PC-3 (cell line): ENCODE results near the gene CD40. TPM values are rescaled to one million over a fixed set of nuclear protein-coding genes. Genes with fewer than 3 reads are reported as not detected.

Experiments used
- ATAC-seq: fragments of 200-7000 bp; cut with Tn5 transposase; 2 replicates; pipeline ENCODE4 v1.9.1; 2020; ENCODE audit warnings: mild to moderate bottlenecking, moderate library complexity
- BruUV-seq: library from RNA; stranded (reverse); fragments of 400-500 nt; replicated peaks from 2 replicates; lab custom pipeline; 2021; lab: Mats Ljungman, UMichigan
- CTCF ChIA-PET: fragments of 300-600 bp; sonication (Branson Sonifier 250); formaldehyde crosslinking; loops from one replicate; lab custom pipeline; 2022; ENCODE audit warnings: antibody characterized with exemption; lab: Charles Lee
- POLR2A ChIA-PET: fragments of 300-600 bp; sonication (Branson Sonifier 250); formaldehyde crosslinking; loops from one replicate; lab custom pipeline; 2022; ENCODE audit warnings: antibody characterized with exemption; ENCODE audit not compliant: unreplicated experiment; lab: Charles Lee
- DNase-seq: peaks from one replicate; pipeline ENCODE4 v3.0.0-alpha.2; 2015
- H2AFZ ChIP-seq: fragments of 300-600 bp; sonication (generic); 2 replicates; pipeline ENCODE4 v1.6.0; 2016; ENCODE audit warnings: antibody characterized with exemption, low read length
- H3F3A ChIP-seq: fragments of 300-600 bp; sonication (generic); one replicate; pipeline ENCODE4 v1.6.0; 2017; ENCODE audit warnings: antibody characterized with exemption, low read length, control low read depth, mild to moderate bottlenecking; ENCODE audit not compliant: unreplicated experiment
- H3K27ac ChIP-seq: fragments of 300-600 bp; sonication (generic); 2 replicates; pipeline ENCODE4 v1.5.1; 2016; ENCODE audit warnings: mild to moderate bottlenecking, low read length
- H3K27me3 ChIP-seq: fragments of 300-600 bp; sonication (generic); 2 replicates; pipeline ENCODE4 v1.6.1; 2016; ENCODE audit warnings: low read length, mixed read lengths
- H3K36me3 ChIP-seq: fragments of 300-600 bp; sonication (generic); 2 replicates; pipeline ENCODE4 v1.6.1; 2016; ENCODE audit warnings: low read depth, mixed run types, low read length, mixed read lengths
- H3K4me1 ChIP-seq: fragments of 300-600 bp; sonication (generic); 2 replicates; pipeline ENCODE4 v1.5.1; 2016; ENCODE audit warnings: low read length; ENCODE audit not compliant: insufficient read depth
- H3K4me2 ChIP-seq: fragments of 300-600 bp; sonication (generic); 2 replicates; pipeline ENCODE4 v1.6.0; 2016; ENCODE audit warnings: low read length
- H3K4me3 ChIP-seq: fragments of 300-600 bp; sonication (generic); 2 replicates; pipeline ENCODE4 v1.5.1; 2016; ENCODE audit warnings: mild to moderate bottlenecking, low read length, mixed read lengths
- H3K79me2 ChIP-seq: fragments of 300-600 bp; sonication (generic); 2 replicates; pipeline ENCODE4 v1.6.1; 2017; ENCODE audit warnings: low read length, mixed read lengths
- H3K9ac ChIP-seq: fragments of 300-600 bp; sonication (generic); 2 replicates; pipeline ENCODE4 v1.6.0; 2016; ENCODE audit warnings: mild to moderate bottlenecking, low read length
- H3K9me2 ChIP-seq: fragments of 300-600 bp; sonication (generic); replicated peaks from 2 replicates; pipeline ENCODE4 v1.6.1; 2016; ENCODE audit warnings: mixed run types, low read length, mixed read lengths
- H3K9me3 ChIP-seq: fragments of 300-600 bp; sonication (generic); 2 replicates; pipeline ENCODE4 v1.6.1; 2016; ENCODE audit warnings: low read length, mixed read lengths
- H4K20me1 ChIP-seq: fragments of 300-600 bp; sonication (generic); 2 replicates; pipeline ENCODE4 v1.6.1; 2016; ENCODE audit warnings: low read length, mixed read lengths
- CTCF ChIP-seq: fragments of 300-600 bp; sonication (generic); conservative IDR thresholded peaks from 2 replicates; pipeline ENCODE4 v1.5.1; 2017; ENCODE audit warnings: antibody characterized with exemption, low read depth, mild to moderate bottlenecking, low read length
- EZH2 ChIP-seq: fragments of 300-600 bp; sonication (generic); IDR thresholded peaks from one replicate; pipeline ENCODE4 v1.6.1; 2017; ENCODE audit warnings: antibody characterized with exemption, mild to moderate bottlenecking, low read length; ENCODE audit not compliant: unreplicated experiment
- EZH2phosphoT487 ChIP-seq: fragments of 300-600 bp; sonication (generic); IDR thresholded peaks from 2 replicates; pipeline ENCODE4 v1.6.1; 2018; ENCODE audit warnings: mild to moderate bottlenecking, antibody characterized with exemption, low read length, borderline replicate concordance
- intact Hi-C: fragments of 100-400 bp; cut with micrococcal nuclease; formaldehyde crosslinking; loops from 2 replicates; pipeline ENCODE4 v1.9.0; 2023
- total RNA-seq: library from RNA; depleted of rRNA; stranded (reverse); fragments of >200 nt; gene quantifications from 2 replicates; pipeline ENCODE4 v1.2.3, GENCODE V29; 2014

Gene CD40
- total RNA-seq, 1 experiment from 2014 or later: 4.6 TPM

DNA sequence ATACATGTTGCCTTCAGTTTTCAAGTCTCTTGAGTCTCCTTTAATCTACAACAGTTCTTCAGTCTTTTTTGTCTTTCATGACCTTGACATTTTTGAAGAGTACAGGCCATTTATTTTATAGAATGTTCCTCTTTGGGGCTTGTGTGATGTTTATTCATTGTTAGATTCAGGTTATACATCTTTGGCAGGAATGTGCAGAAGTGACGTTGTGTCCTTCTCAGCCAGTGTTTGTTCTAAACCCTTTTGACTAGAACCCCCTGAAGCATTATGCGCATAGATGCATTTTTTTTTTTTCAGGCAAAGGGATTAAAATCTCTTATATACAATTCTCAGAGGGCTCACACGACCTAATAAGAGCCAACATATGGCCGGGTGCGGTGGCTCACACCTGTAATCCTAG lies 17.1 kb upstream of the CD40 start:
- H3K79me2 ChIP-seq: no peaks in the 10 kb centered on the region
- intact Hi-C loops: no loop called here
- CTCF ChIA-PET: no interaction called here

GRCh38 chr20:46101957-46102356 lies 16.2 kb upstream of the CD40 start:
- Histone ChIP-seq H3K9me3 (no peaks in the 10 kb centered on the region), H3K79me2 (no peaks in the 10 kb centered on the region)

More for the DNA sequence above, 17.1 kb upstream of the CD40 start:
- H3K4me2 ChIP-seq: no peak overlapping the region
- BruUV-seq: no TSS peak
- H3K9me3 ChIP-seq: no peaks in the 10 kb centered on the region
- H3K36me3 ChIP-seq: no peaks in the 10 kb centered on the region
- H2AFZ ChIP-seq: no peak overlapping the region
- peaks cover 57% of the 10 kb centered on the region for H3K27me3 ChIP-seq
- no peak for TF ChIP-seq EZH2
- no peaks in the 10 kb centered on the region for H3K4me1 ChIP-seq
- no peak overlapping the region for H3K9ac ChIP-seq
- POLR2A ChIA-PET: no interaction called here
- no peak overlapping the region for H3K27ac ChIP-seq
- no peaks in the 10 kb centered on the region for H3F3A ChIP-seq
- no peak for DNase-seq
- H3K4me3 ChIP-seq: no peak overlapping the region
- ATAC-seq: no peak
- no peaks in the 10 kb centered on the region for H4K20me1 ChIP-seq
- no peaks in the 10 kb centered on the region for H3K9me2 ChIP-seq

GRCh38 chr20:46102940-46103339 lies 15.2 kb upstream of the CD40 start:
- Histone ChIP-seq H3K27me3 (peaks cover 74% of the 10 kb centered on the region), H3K4me3 (no peak overlapping the region), H3K4me1 (no peaks in the 10 kb centered on the region), H3K9me3 (no peaks in the 10 kb centered on the region), H3K4me2 (no peak overlapping the region), H3K9me2 (no peaks in the 10 kb centered on the region), H3K36me3 (no peaks in the 10 kb centered on the region), H3F3A (no peaks in the 10 kb centered on the region), H3K9ac (no peak overlapping the region), H4K20me1 (no peaks in the 10 kb centered on the region), H2AFZ (no peak overlapping the region), H3K79me2 (no peaks in the 10 kb centered on the region), H3K27ac (no peak overlapping the region)
- intact Hi-C loops: no loop called here
- TF ChIP-seq EZH2 (no peak), CTCF (no peak), EZH2phosphoT487 (no peak)
- ChIA-PET CTCF (no interaction called here), POLR2A (no interaction called here)
- no peak for DNase-seq
- BruUV-seq: no TSS peak
- no peak for ATAC-seq

More at GRCh38 chr20:46101957-46102356, 16.2 kb upstream of the CD40 start:
- H3F3A ChIP-seq: no peaks in the 10 kb centered on the region
- H3K36me3 ChIP-seq: no peaks in the 10 kb centered on the region
- no TSS peak for BruUV-seq
- H3K4me1 ChIP-seq: no peaks in the 10 kb centered on the region
- TF ChIP-seq EZH2phosphoT487: no peak
- no peak for TF ChIP-seq CTCF
- TF ChIP-seq EZH2: no peak
- no peak overlapping the region for H3K4me3 ChIP-seq
- CTCF ChIA-PET: no interaction called here
- POLR2A ChIA-PET: no interaction called here
- intact Hi-C loops: no loop called here
- H4K20me1 ChIP-seq: no peaks in the 10 kb centered on the region
- H3K4me2 ChIP-seq: no peak overlapping the region
- H3K27me3 ChIP-seq: peaks cover 65% of the 10 kb centered on the region
- DNase-seq (no peak), ATAC-seq (no peak)
- no peak overlapping the region for H2AFZ ChIP-seq
- no peaks in the 10 kb centered on the region for H3K9me2 ChIP-seq
- H3K9ac ChIP-seq: no peak overlapping the region
- no peak overlapping the region for H3K27ac ChIP-seq
